H9 (cell line): Measurements from ENCODE around the gene LUZP2. TPM values are rescaled to one million over a fixed set of nuclear protein-coding genes. Genes with fewer than 3 reads are reported as not detected.

Source experiments
- DNase-seq: peaks from one replicate; pipeline ENCODE4 v3.0.0-alpha.2; 2017
- H2AFZ ChIP-seq: one replicate; pipeline ENCODE4 v1.6.1; 2013; ENCODE audit warnings: mild to moderate bottlenecking, low read length, control low read depth, moderate library complexity
- H2AK5ac ChIP-seq: 2 replicates; pipeline ENCODE4 v1.6.1; 2013; ENCODE audit warnings: low read length, control low read depth, mixed read lengths; ENCODE audit not compliant: insufficient read length
- H2BK120ac ChIP-seq: one replicate; pipeline ENCODE4 v1.6.1; 2013; ENCODE audit warnings: low read depth, mild to moderate bottlenecking, low read length, control low read depth, inconsistent platforms; ENCODE audit not compliant: poor library complexity, severe bottlenecking
- H2BK12ac ChIP-seq: 2 replicates; pipeline ENCODE4 v1.6.1; 2013; ENCODE audit warnings: low read length, control low read depth, mixed read lengths, low read depth; ENCODE audit not compliant: insufficient read length
- H2BK15ac ChIP-seq: 2 replicates; pipeline ENCODE4 v1.6.1; 2013; ENCODE audit warnings: low read depth, low read length, control low read depth
- H2BK20ac ChIP-seq: one replicate; pipeline ENCODE4 v1.6.1; 2013; ENCODE audit warnings: low read depth, mild to moderate bottlenecking, low read length, control low read depth, inconsistent platforms; ENCODE audit not compliant: poor library complexity, severe bottlenecking
- H2BK5ac ChIP-seq: 2 replicates; pipeline ENCODE4 v1.6.1; 2013; ENCODE audit warnings: low read length, control low read depth, mixed read lengths; ENCODE audit not compliant: insufficient read length
- H3K14ac ChIP-seq: 2 replicates; pipeline ENCODE4 v1.6.1; 2013; ENCODE audit warnings: low read length, control low read depth; ENCODE audit not compliant: insufficient read depth
- H3K18ac ChIP-seq: 2 replicates; pipeline ENCODE4 v1.6.1; 2013; ENCODE audit warnings: low read depth, mild to moderate bottlenecking, mixed read lengths, low read length, control low read depth; ENCODE audit not compliant: insufficient read length
- H3K23ac ChIP-seq: 2 replicates; pipeline ENCODE4 v1.6.1; 2013; ENCODE audit warnings: low read length, control low read depth, mixed read lengths, low read depth; ENCODE audit not compliant: insufficient read length
- H3K23me2 ChIP-seq: 2 replicates; pipeline ENCODE4 v1.6.1; 2013; ENCODE audit warnings: low read depth, mild to moderate bottlenecking, mixed read lengths, low read length, control low read depth; ENCODE audit not compliant: insufficient read length, poor library complexity, severe bottlenecking
- H3K27ac ChIP-seq: 2 replicates; pipeline ENCODE4 v1.5.1; 2013; ENCODE audit warnings: low read length, control low read depth, mixed read lengths, low read depth; ENCODE audit not compliant: insufficient read length
- H3K27me3 ChIP-seq: 2 replicates; pipeline ENCODE4 v1.6.1; 2013; ENCODE audit warnings: low read length, control low read depth, inconsistent platforms; ENCODE audit not compliant: insufficient read depth
- H3K4ac ChIP-seq: 2 replicates; pipeline ENCODE4 v1.6.1; 2013; ENCODE audit warnings: low read depth, mild to moderate bottlenecking, control low read depth, inconsistent platforms, low read length, moderate library complexity
- H3K4me1 ChIP-seq: 2 replicates; pipeline ENCODE4 v1.6.1; 2013; ENCODE audit warnings: low read length, control low read depth, inconsistent platforms; ENCODE audit not compliant: insufficient read depth
- H3K4me2 ChIP-seq: 2 replicates; pipeline ENCODE4 v1.6.1; 2013; ENCODE audit warnings: low read length, control low read depth, mixed read lengths; ENCODE audit not compliant: insufficient read length, insufficient read depth
- H3K56ac ChIP-seq: 2 replicates; pipeline ENCODE4 v1.6.1; 2013; ENCODE audit warnings: low read depth, mild to moderate bottlenecking, mixed read lengths, low read length, control low read depth; ENCODE audit not compliant: insufficient read length
- H3K79me1 ChIP-seq: 2 replicates; pipeline ENCODE4 v1.6.1; 2013; ENCODE audit warnings: low read depth, mild to moderate bottlenecking, moderate library complexity, low read length, control low read depth, inconsistent platforms; ENCODE audit not compliant: insufficient read depth, poor library complexity, severe bottlenecking
- H3K79me2 ChIP-seq: 2 replicates; pipeline ENCODE4 v1.6.1; 2013; ENCODE audit warnings: low read length, control low read depth, inconsistent platforms; ENCODE audit not compliant: insufficient read depth
- H3K9ac ChIP-seq: 2 replicates; pipeline ENCODE4 v1.6.1; 2013; ENCODE audit warnings: low read length, control low read depth, mixed read lengths; ENCODE audit not compliant: insufficient read length; ENCODE audit errors: extremely low read depth
- H3K9me3 ChIP-seq: one replicate; pipeline ENCODE4 v1.6.1; 2013; ENCODE audit warnings: low read depth, low read length, inconsistent platforms; ENCODE audit not compliant: control insufficient read depth
- H3T11ph ChIP-seq: one replicate; pipeline ENCODE4 v1.6.1; 2013; ENCODE audit warnings: mild to moderate bottlenecking, low read length, control low read depth, inconsistent platforms
- H4K20me1 ChIP-seq: one replicate; pipeline ENCODE4 v1.6.1; 2013; ENCODE audit not compliant: control insufficient read depth, insufficient read length, insufficient read depth
- H4K5ac ChIP-seq: 2 replicates; pipeline ENCODE4 v1.6.1; 2013; ENCODE audit warnings: low read depth, mild to moderate bottlenecking, mixed read lengths, low read length, control low read depth; ENCODE audit not compliant: insufficient read length
- H4K8ac ChIP-seq: replicated peaks from 2 replicates; pipeline ENCODE4 v1.6.1; 2013; ENCODE audit warnings: low read length, control low read depth, mixed read lengths, low read depth; ENCODE audit not compliant: insufficient read length
- H4K91ac ChIP-seq: 2 replicates; pipeline ENCODE4 v1.6.1; 2013; ENCODE audit warnings: low read depth, mild to moderate bottlenecking, moderate library complexity, mixed read lengths, low read length, control low read depth; ENCODE audit not compliant: insufficient read length
- H3K27ac Mint-ChIP-seq, 3 experiments: 2 replicates in 2 of 3; 3 replicates in 1 of 3; pipeline ENCODE4 v1.8.0; 2020 to 2021; ENCODE audit warnings: mixed read lengths in 3 of 3, mild to moderate bottlenecking in 1 of 3, moderate library complexity in 1 of 3
- H3K27me3 Mint-ChIP-seq: 2 replicates; pipeline ENCODE4 v1.8.0; 2021; ENCODE audit warnings: low read depth, mild to moderate bottlenecking, moderate library complexity, mixed read lengths
- H3K36me3 Mint-ChIP-seq, 3 experiments: 2 replicates in 2 of 3; 3 replicates in 1 of 3; pipeline ENCODE4 v1.8.0; 2020 to 2021; ENCODE audit warnings: low read depth in 3 of 3, mixed read lengths in 3 of 3; ENCODE audit not compliant: insufficient read depth in 1 of 3
- H3K4me1 Mint-ChIP-seq, 2 experiments: 2 replicates each; pipeline ENCODE4 v1.8.0; 2020; ENCODE audit warnings: mixed read lengths in 2 of 2
- H3K4me3 Mint-ChIP-seq, 2 experiments: 2 replicates in 1 of 2; 3 replicates in 1 of 2; pipeline ENCODE4 v1.8.0; 2020 to 2021; ENCODE audit warnings: mild to moderate bottlenecking in 2 of 2, mixed read lengths in 2 of 2, moderate library complexity in 1 of 2
- H3K9me3 Mint-ChIP-seq, 2 experiments: 2 replicates in 1 of 2; 3 replicates in 1 of 2; pipeline ENCODE4 v1.8.0; 2020; ENCODE audit warnings: mild to moderate bottlenecking in 2 of 2, mixed read lengths in 2 of 2, moderate library complexity in 1 of 2
- CTCF ChIP-seq: fragments of 200-600 bp; sonication (generic); conservative IDR thresholded peaks from 3 replicates; pipeline ENCODE4 v1.8.0; 2021; ENCODE audit warnings: antibody characterized with exemption, mild to moderate bottlenecking
- WGBS: extraction: QIAGEN DNeasy Blood & Tissue Kit; methylation state at CpG from one replicate; pipeline ENCODE4 v1.1.7; 2013; ENCODE audit warnings: missing lambda C conversion rate, low lambda C conversion rate, mixed read lengths; ENCODE audit not compliant: insufficient read length; ENCODE audit errors: extremely low coverage; 5-methylcytosine and 5-hydroxymethylcytosine counted together
- total RNA-seq: library from RNA; stranded (reverse); gene quantifications from 2 replicates; pipeline ENCODE4 v1.2.1, GENCODE V29; 2021

LUZP2 gene
- total RNA-seq, 1 experiment from 2014 or later, result 25.4 TPM

- no peaks in the 10 kb centered on the region for H3K27me3 ChIP-seq
- no peak overlapping the region for H2AFZ ChIP-seq
- no peak overlapping the region for H3K56ac ChIP-seq
- H3T11ph ChIP-seq, result no peak overlapping the region
- H2BK120ac ChIP-seq, result no peak overlapping the region
- no peaks in the 10 kb centered on the region for H3K4me1 ChIP-seq
- no peak overlapping the region for H3K27ac ChIP-seq
- H3K23ac ChIP-seq, result no peak overlapping the region
- H3K27ac Mint-ChIP-seq, result peak overlapping the region in 2 of 3 experiments; percentile 94; a peak in 5 of 7 replicates
- H3K27me3 Mint-ChIP-seq, result no peaks in the 10 kb centered on the region
- no peak for DNase-seq
- no peaks in the 10 kb centered on the region for H4K20me1 ChIP-seq
- no peaks in the 10 kb centered on the region for H3K36me3 Mint-ChIP-seq
- H4K5ac ChIP-seq, result no peak overlapping the region
- no peak overlapping the region for H4K8ac ChIP-seq
- TF ChIP-seq CTCF, result no peak
- no peaks in the 10 kb centered on the region for H3K9me3 Mint-ChIP-seq
- H3K4me3 Mint-ChIP-seq, result no peak overlapping the region
- no peaks in the 10 kb centered on the region for H3K79me1 ChIP-seq
- H2AK5ac ChIP-seq, result no peak overlapping the region
- no peak overlapping the region for H3K4ac ChIP-seq
- H2BK15ac ChIP-seq, result no peak overlapping the region
- no peaks in the 10 kb centered on the region for H3K23me2 ChIP-seq
- H3K14ac ChIP-seq, result no peak overlapping the region
- H3K4me2 ChIP-seq, result no peak overlapping the region
- H2BK5ac ChIP-seq, result no peak overlapping the region
- no peak overlapping the region for H2BK20ac ChIP-seq
- H3K79me2 ChIP-seq, result no peaks in the 10 kb centered on the region
- H4K91ac ChIP-seq, result no peak overlapping the region
- no CpG with 5 or more reads among the region's 2 CpGs for WGBS
- no peak overlapping the region for H3K18ac ChIP-seq
- no peak overlapping the region for H2BK12ac ChIP-seq
- H3K4me1 Mint-ChIP-seq, result peaks cover 24 to 27% of the 10 kb centered on the region in 2 experiments
- H3K9me3 ChIP-seq, result no peaks in the 10 kb centered on the region
- no peak overlapping the region for H3K9ac ChIP-seq
These were observed 332.2 kb downstream of the LUZP2 start for GRCh38 chr11:24828938-24829605.
